PFSK-1 (cell line): Measurements from ENCODE around the gene UNC5C.

ENCODE experiments used
- POLR2AphosphoS5 ChIP-seq: IDR thresholded peaks from 2 replicates; pipeline ENCODE4 v1.6.1; 2012; ENCODE audit warnings: low read depth, mild to moderate bottlenecking, control low read depth, low read length, moderate library complexity
- SIN3A ChIP-seq: IDR thresholded peaks from 2 replicates; pipeline ENCODE4 v1.6.1; 2012; ENCODE audit warnings: mild to moderate bottlenecking, low read length, moderate library complexity, borderline replicate concordance; ENCODE audit not compliant: insufficient read depth
- TAF1 ChIP-seq: IDR thresholded peaks from 2 replicates; pipeline ENCODE4 v1.6.1; 2012; ENCODE audit warnings: low read length, control low read depth, borderline replicate concordance; ENCODE audit not compliant: insufficient read depth

DNA sequence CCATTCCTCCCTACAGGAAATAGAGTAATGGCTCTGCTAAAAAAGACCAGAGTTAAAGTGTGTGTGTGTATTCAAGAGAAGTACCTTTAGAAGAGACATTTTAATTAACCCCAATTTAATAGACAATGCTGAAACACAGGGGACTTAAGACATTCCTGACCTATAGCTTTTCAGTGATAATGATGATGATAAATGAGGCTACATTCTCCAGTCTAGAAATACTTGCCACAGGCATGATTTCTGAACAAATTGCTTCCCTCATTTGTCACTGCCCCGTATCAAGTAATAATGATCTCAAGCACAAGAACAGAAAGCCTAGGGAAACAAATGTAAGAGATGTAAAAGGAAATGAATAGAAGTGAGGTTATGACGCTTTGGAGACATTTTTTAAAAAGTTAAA lies 117.1 kb downstream of the UNC5C start:
- TF ChIP-seq POLR2AphosphoS5 (no peak), TAF1 (no peak), SIN3A (no peak)
